ENCODE results near the gene VDAC2.

Gene VDAC2

DNA sequence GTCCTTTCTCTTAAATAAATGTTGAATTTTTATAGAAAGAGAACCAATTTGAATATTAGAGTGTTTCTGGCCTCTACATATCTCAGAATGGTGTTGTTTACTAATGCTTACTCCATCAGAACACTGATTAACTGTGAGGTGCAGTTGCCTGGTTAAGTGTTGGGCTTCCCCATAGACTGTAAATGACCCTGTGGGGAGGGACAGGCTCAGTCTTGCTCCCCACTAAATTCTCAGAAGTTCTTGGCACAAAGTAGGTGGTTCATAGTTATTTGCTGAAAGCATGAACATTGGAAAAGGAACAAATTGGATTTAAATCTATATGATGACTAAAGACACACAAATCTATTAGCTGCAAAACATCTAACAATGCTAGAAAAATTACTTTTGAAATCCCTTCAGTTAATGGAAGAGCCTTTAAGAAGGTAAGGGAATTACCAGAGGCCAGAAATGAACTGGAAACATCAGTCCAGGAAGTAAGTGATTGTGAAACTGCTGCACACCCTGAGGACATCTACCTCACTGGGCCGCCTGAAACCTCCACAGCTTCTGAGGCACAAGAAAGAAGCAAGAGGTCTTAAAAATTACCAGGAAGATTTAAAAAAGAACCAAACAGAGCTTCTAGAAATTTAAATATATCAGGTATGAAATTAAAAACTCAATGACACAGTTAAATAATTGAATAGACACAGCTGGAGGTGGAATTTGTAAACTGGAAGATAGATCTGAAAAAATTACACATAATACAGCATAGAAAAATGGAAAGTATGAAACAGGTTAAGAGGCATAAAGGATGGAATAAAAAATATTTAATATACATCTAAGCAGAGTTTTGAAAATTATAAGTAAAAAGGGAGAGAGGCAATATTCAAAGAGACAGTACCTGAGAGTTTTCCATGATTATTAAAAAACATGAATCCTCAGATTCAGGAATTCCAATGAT lies 43.0 kb downstream of the VDAC2 start:
- Histone ChIP-seq H3K36me3 (replicated peaks; ENCODE audit: low read depth, low read length) (no peaks in the 10 kb centered on the region), H3K4me3 (ENCODE audit: low read length) (no peak overlapping the region), H3K27me3 (ENCODE audit: low read depth, low read length) (no peaks in the 10 kb centered on the region), H3K9ac (ENCODE audit: low read length) (no peak overlapping the region), H3K9me3 (ENCODE audit: insufficient read depth, low read length) (peaks cover 6% of the 10 kb centered on the region; the same call in 1 of the 2 replicates), H3K4me1 (ENCODE audit: low read length) (no peaks in the 10 kb centered on the region), H4K20me1 (ENCODE audit: insufficient read depth, low read length) (no peaks in the 10 kb centered on the region), H3K4me2 (ENCODE audit: low read length) (no peak overlapping the region), H2AFZ (ENCODE audit: low read depth, low read length) (no peak overlapping the region), H3K27ac (ENCODE audit: low read length) (no peak overlapping the region), H3K79me2 (ENCODE audit: low read length) (no peaks in the 10 kb centered on the region)
- TF ChIP-seq, protein P1, sequence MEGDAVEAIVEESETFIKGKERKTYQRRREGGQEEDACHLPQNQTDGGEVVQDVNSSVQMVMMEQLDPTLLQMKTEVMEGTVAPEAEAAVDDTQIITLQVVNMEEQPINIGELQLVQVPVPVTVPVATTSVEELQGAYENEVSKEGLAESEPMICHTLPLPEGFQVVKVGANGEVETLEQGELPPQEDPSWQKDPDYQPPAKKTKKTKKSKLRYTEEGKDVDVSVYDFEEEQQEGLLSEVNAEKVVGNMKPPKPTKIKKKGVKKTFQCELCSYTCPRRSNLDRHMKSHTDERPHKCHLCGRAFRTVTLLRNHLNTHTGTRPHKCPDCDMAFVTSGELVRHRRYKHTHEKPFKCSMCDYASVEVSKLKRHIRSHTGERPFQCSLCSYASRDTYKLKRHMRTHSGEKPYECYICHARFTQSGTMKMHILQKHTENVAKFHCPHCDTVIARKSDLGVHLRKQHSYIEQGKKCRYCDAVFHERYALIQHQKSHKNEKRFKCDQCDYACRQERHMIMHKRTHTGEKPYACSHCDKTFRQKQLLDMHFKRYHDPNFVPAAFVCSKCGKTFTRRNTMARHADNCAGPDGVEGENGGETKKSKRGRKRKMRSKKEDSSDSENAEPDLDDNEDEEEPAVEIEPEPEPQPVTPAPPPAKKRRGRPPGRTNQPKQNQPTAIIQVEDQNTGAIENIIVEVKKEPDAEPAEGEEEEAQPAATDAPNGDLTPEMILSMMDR (IDR thresholded peaks at IDR 0.05; ENCODE audit: low read depth, low read length), result no peak
- TF ChIP-seq EZH2phosphoT487 (IDR thresholded peaks at IDR 0.05; ENCODE audit: low read depth), result no peak

DNA sequence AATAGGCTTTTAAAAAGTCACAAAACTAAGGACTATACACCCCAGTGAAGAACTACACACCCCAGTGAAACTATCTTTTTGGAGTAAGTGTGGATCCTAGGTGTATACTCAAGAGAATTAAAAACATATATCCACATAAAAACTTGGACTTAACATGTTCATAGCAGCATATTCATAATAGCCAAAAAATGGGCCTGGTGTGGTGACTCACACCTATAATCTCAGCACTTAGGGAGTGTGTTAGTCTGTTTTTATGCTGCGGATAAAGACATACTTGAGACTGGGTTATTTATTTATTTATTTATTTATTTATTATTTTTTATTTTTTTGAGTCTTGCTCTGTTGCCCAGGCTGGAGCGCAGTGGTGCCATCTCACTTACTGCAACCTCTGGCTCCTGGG lies 44.1 kb downstream of the VDAC2 start:
- H3K36me3 ChIP-seq (replicated peaks; ENCODE audit: low read depth, low read length), result no peaks in the 10 kb centered on the region
- no peak for TF ChIP-seq EZH2phosphoT487 (IDR thresholded peaks at IDR 0.05; ENCODE audit: low read depth)
- TF ChIP-seq, protein P1 (IDR thresholded peaks at IDR 0.05; ENCODE audit: low read depth, low read length), result no peak
- H2AFZ ChIP-seq (ENCODE audit: low read depth, low read length), result no peak overlapping the region
- H3K27ac ChIP-seq (ENCODE audit: low read length), result no peak overlapping the region
- no peak overlapping the region for H3K4me3 ChIP-seq (ENCODE audit: low read length)
- peaks cover 6% of the 10 kb centered on the region; the same call in 1 of the 2 replicates for H3K9me3 ChIP-seq (ENCODE audit: insufficient read depth, low read length)
- no peak overlapping the region for H3K9ac ChIP-seq (ENCODE audit: low read length)
- H3K4me2 ChIP-seq (ENCODE audit: low read length), result no peak overlapping the region
- no peaks in the 10 kb centered on the region for H3K79me2 ChIP-seq (ENCODE audit: low read length)
- H4K20me1 ChIP-seq (ENCODE audit: insufficient read depth, low read length), result no peaks in the 10 kb centered on the region
- no peaks in the 10 kb centered on the region for H3K27me3 ChIP-seq (ENCODE audit: low read depth, low read length)
- no peaks in the 10 kb centered on the region for H3K4me1 ChIP-seq (ENCODE audit: low read length)

DNA sequence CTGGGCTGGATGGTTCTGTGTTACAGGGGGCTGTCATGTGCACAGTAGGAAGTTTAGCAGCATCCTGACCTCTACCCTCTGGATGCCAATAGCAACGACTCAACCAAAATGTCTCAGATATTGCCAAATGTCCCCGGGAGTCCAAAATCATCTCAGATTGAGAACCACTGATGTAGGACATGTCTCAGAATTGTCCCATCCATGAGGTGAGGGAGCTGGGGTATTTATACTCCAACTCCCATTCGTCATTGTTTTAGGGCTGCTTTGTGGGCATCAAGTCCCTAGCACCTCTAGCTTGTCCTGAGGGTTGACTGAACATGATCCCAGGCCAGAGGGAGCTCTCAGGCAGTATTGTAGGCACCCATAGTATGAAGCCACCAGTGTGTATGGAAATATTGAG lies 50.4 kb downstream of the VDAC2 start:
- no peak overlapping the region for H3K4me3 ChIP-seq (ENCODE audit: low read length)
- H3K79me2 ChIP-seq (ENCODE audit: low read length), result no peaks in the 10 kb centered on the region
- no peak overlapping the region for H3K27ac ChIP-seq (ENCODE audit: low read length)
- H3K4me2 ChIP-seq (ENCODE audit: low read length), result no peak overlapping the region
- H4K20me1 ChIP-seq (ENCODE audit: insufficient read depth, low read length), result no peaks in the 10 kb centered on the region
- no peaks in the 10 kb centered on the region for H3K36me3 ChIP-seq (replicated peaks; ENCODE audit: low read depth, low read length)
- TF ChIP-seq, protein P1 (IDR thresholded peaks at IDR 0.05; ENCODE audit: low read depth, low read length), result no peak
- no peak for TF ChIP-seq EZH2phosphoT487 (IDR thresholded peaks at IDR 0.05; ENCODE audit: low read depth)
- H3K4me1 ChIP-seq (ENCODE audit: low read length), result no peaks in the 10 kb centered on the region
- H2AFZ ChIP-seq (ENCODE audit: low read depth, low read length), result no peak overlapping the region
- H3K9me3 ChIP-seq (ENCODE audit: insufficient read depth, low read length), result no peaks in the 10 kb centered on the region
- H3K27me3 ChIP-seq (ENCODE audit: low read depth, low read length), result no peaks in the 10 kb centered on the region
- no peak overlapping the region for H3K9ac ChIP-seq (ENCODE audit: low read length)

DNA sequence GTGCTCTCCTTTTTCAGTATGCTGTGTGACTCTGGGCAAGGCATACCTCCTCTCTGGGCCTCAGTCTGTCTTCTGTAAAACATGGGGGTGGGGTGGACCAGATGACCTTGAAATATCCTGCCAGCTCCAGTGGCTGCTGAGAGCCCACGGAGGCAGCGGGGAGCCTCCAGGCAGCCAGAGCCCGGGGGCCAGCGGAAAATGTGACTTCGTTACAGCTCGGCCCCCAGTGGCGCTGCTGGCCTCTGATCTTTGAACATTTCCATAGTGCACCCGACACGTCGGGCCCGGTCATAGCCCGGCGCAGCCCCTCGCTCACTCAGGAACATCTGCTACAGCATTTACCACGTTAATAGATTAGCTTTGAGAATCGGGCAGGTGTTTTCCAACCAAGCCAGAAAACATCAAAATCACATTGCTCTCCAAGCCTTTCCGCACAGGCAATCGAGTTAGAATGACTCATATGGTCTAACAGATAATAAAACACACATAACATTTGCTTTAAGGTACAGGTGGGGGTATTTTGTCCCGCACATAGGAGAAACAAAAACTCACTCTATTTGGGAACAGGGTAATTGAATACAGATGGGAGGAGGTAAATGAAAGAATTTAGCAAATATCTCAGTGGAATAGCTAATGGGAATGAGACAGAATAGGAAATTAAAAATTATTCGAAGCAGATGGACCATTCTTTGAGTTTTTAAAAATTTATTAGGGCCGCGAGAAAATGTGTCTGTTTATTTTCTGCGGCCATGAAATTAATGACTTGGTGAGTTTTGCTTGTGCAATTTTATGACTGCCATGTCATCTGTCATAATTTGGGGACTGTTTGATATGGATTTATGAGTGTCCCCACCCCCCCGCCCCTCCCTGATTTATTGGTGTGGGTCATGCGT lies 51.5 kb downstream of the VDAC2 start:
- no peaks in the 10 kb centered on the region for H3K36me3 ChIP-seq (replicated peaks; ENCODE audit: low read depth, low read length)
- no peak overlapping the region for H3K27ac ChIP-seq (ENCODE audit: low read length)
- no peak overlapping the region for H3K4me3 ChIP-seq (ENCODE audit: low read length)
- no peaks in the 10 kb centered on the region for H3K79me2 ChIP-seq (ENCODE audit: low read length)
- no peak overlapping the region for H3K4me2 ChIP-seq (ENCODE audit: low read length)
- TF ChIP-seq, protein P1 (IDR thresholded peaks at IDR 0.05; ENCODE audit: low read depth, low read length), result no peak
- TF ChIP-seq EZH2phosphoT487 (IDR thresholded peaks at IDR 0.05; ENCODE audit: low read depth), result no peak
- no peaks in the 10 kb centered on the region for H4K20me1 ChIP-seq (ENCODE audit: insufficient read depth, low read length)
- H3K27me3 ChIP-seq (ENCODE audit: low read depth, low read length), result no peaks in the 10 kb centered on the region
- no peak overlapping the region for H2AFZ ChIP-seq (ENCODE audit: low read depth, low read length)
- no peaks in the 10 kb centered on the region for H3K9me3 ChIP-seq (ENCODE audit: insufficient read depth, low read length)
- no peaks in the 10 kb centered on the region for H3K4me1 ChIP-seq (ENCODE audit: low read length)
- no peak overlapping the region for H3K9ac ChIP-seq (ENCODE audit: low read length)

Data from OCI-LY3 (cell line).